Measurements from ENCODE around the gene MATK. TPM values are rescaled to one million over a fixed set of nuclear protein-coding genes. Genes with fewer than 3 reads are reported as not detected.
"Not testable (repeated sequence)": the region's sequence is repeated elsewhere in the genome, so short reads cannot be mapped to it uniquely, and the experiment has no call there.

Gene MATK
- total RNA-seq, 1 donor from 2014 or later = 11.2 TPM

DNA sequence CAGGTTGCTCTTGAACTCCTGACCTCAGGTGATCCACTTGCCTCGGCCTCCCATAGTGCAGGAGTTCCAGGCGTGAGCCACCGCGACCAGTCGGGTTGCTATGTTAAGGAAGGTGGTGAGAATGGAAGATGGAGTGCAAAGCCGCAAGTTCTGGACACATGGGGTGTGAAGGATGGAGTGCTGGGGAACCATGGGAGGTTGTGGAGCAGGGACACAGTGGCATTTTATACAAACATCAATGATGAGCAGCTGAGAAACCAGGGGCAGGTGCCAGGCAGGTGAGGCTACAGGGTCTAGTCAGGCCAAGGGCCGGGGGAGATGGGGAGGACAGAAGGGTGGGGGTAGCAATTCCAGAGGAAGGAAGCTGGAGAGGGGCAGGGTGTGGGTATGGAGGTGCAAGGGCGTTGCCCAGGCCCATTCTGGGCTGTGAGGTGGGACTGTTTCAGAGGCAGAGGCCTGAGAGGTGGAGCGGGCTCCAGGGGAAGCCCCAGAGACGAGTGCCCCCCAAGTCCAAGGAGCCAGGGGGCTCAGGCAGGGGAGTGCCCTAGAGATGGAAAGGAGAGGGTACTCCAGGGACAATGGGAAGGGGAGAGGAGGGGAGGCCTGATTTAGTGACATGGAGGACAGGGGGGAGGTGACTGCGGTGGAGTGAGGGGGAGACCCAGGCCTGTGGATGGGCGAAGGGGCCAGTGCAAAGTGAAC lies 12.2 kb downstream of the MATK start:
- intact Hi-C loops (cut with micrococcal nuclease) = no loop called here

DNA sequence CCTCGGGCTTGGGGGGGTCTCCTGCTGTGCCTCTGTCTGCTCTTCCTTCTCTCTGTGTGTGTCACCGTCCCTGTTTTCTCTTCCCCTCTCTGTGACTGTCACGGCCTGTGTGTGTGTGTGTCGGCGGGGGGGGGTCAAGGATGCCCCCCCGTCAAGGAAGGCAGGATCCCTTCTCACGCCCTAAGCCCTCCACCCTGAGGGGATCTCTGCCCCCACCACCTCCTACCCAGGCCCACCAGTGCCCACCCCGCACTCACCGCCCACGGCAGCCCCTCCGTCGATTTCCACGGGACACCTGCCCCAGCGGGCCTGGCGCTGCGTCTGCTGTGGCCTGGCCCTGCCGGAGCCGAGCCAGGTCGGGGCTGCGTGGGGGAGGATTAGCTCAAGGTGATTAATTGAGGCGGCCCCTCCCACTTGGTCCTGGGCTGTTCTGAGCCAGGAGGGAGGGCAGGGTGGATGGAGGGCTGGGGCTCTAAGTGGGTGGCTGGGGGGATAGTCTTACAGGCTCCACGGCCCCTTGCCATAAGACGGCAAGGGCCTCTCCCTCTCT lies 14.2 kb downstream of the MATK start, which contains the start of gene RAX2:
TSS of gene RAX2 (minus strand) at position 323 of the 550 bp plus-strand sequence. CDS start 486 bp downstream, outside the sequence.
- intact Hi-C loops (cut with micrococcal nuclease) = no loop called here

DNA sequence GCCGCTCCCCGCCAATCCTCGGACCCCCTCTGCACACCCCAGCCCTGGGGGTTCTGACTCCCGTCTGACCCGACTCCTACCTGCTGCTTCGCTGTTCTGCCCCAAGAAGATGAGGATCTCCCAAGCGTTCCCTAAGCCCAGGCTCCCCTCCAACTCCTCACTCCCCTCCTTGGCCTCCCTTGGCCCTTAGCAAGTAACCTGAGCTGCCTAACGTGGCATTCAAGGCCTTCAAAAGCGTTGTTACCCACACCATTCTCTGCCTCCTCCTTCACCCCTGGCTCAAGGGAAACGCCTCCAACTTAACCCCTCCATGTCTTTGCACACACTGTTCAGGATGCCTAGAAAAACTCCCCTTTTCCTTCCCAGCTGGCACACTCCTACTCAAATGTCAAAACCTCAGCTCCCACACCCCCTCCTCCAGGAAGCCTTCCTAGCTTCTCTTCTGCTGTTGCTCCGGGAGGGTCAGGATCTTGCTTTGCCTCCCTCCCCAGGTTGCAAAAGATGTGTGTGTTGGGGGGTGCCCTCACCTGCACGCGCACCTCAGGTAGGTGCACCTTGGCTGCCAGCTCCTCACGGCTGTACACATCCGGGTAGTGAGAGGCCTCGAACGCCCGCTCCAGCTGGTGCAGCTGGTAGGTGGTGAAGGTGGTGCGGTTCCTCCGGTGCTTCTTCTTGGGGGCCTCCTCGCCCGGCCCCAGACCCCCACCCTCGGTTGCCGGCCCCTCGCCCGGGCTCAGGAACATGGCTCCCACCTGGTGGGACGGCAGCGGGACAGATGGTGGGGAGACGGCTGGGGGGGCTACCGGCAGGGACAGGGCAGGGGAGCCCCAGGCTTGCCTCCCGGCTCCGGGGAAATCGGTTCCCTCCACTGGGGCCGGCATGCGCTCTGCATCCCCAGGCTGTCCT lies 14.9 kb downstream of the MATK start:
- intact Hi-C loops (cut with micrococcal nuclease) = no loop called here

DNA sequence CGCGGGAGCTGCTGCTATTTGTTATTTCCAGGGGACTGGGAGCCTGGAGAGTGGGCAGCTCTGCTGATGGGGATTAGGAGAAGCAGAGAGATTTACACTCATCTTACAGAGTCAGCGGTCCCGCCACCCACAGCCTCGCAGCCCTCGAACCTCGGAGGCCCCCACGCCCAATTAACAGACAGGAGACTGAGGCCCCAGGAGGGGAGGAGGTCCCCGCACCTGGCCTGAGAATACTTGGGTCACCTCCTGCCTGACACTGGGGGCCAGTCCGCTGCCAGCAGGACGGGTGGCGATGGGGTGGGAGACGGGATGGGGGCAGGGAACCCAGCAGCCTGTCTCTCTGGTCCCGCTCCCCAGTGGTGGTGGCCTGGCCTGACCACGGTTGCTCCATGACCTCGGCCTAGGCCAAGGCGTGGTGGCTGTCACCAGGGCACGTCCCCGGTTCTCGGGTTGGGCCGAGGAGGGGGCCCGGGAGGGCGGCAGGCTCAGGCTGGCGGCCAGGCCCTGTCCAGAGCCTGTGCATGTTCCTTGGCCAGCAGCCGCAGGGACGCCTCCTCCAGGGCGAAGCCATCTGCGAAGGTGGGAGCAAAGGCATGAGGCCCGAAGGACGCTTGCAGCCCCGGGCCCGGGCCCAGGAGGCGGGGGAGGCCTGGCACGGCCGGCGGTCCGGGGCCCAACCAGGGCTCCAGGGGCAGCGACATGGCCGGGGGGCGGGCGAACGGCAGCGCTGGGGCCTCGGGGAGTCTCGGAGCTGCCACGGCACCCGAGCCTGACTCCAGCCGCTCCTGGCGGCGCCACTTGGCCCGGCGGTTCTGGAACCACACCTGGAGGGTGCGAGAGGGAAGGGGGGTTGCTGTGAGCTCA lies 15.8 kb downstream of the MATK start:
- intact Hi-C loops (cut with micrococcal nuclease) = no loop called here

DNA sequence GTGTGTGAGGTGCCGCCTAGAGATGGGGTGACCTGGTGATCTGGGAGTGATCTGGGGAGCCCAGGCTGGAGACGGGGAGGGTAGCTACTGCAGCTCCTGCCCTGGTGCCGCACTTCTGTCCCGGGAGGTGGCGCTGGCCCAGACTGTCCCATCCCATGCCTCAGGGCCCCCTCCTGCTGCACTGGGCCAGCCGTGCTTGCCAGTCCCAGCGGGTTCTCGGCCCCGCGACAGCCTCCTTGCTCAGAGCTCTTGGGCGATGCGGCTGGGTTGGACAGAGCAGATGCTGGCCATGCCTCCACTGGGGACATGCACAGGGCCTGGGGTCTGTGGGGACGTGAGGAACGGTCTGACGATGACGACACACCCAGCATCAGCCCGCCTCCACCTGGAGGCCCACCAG lies 16.7 kb downstream of the MATK start:
- intact Hi-C loops (cut with micrococcal nuclease) = no loop called here

DNA sequence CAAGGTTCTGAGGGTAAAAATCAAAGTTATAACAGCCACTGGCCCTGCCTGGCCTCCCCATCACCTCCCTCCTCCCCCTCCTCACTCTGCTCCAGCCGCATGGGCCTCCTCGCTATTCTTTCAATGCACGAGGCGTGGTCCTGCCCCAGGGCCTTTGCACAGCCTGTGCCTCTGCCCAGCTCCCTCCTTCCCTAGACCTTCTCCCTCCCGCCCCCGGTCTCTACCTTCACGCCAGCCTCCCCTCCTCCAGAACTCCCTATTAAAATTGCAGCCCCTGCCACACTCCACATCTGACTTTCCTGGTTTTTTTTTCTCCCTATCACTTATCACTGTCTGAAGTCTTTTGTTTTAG lies 17.5 kb downstream of the MATK start:
- intact Hi-C loops (cut with micrococcal nuclease) = no loop called here

DNA sequence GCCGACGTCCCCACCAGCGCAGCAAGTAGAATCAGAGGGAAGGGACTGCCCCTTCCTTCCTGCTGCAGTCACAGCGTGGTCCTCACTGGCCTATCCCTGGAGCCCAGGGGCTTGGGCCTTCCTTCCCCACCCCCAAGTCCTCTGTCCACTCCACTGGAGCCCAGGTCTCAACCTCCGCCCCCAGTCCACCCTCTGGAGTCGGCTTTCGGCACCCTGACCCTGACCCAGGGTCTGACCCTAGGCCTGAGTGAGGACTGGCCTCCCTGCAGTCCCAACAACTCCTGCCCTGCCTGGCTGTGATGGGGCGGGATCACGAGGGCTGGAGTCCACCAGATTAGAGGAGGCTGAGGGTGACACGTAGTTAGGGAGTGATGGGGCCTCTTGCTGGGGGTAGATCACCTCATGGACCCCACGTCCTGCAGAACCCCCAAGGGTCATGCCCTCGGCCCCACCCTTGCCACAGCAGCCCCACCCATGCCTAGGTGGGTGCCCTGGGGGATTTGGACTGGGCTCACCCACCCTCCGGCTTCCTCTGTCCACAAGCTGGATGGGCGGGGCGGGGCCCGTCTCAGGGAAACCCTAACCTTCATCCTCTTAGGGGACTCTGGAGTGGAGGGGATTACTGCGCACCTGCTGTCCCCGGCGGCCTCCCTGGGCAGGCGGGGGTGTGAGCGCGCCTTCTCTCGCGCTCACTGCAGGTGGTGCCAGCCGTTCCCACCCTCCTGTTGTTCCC lies 18.0 kb downstream of the MATK start:
- intact Hi-C loops (cut with micrococcal nuclease) = no loop called here

DNA sequence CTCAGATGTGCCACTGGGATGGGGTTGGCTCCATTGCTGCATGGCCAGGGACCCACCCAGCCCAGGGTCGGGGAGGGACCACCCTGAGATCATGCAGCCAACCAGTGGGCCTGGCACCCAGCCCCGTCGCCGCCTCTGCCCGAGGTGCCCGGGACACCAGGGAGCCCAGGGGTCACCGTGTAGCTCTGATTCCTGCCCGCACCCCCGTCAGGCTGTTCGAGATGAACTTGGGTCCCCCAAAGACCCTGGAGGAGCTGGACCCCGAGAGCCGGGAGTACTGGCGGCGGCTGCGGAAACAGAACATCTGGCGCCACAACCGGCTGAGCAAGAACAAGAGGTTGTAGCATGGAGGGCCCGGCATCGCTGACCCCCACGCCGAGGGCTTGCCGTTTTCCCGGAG lies 19.1 kb downstream of the MATK start:
- intact Hi-C loops (cut with micrococcal nuclease) = no loop called here

DNA sequence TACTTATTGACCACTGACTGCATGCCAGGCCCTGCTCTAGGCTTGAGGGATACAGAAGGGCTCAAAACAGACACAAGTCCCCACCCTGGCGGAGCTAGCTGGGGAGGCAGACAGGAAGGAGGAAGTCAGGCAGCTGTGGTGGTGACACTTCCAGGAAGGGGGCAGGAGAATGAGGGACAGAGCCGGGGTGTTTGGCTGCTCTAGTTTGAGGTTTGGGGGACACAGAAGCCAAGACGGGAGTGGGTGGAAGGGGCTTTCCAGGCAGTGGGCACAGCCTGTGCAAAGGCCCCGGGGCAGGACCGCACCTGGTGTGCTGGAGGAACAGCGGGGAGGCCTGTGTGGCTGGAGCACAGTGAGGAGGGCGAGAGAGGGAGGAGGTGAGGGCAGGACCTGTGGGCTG lies 19.7 kb downstream of the MATK start:
- intact Hi-C loops (cut with micrococcal nuclease) = no loop called here

DNA sequence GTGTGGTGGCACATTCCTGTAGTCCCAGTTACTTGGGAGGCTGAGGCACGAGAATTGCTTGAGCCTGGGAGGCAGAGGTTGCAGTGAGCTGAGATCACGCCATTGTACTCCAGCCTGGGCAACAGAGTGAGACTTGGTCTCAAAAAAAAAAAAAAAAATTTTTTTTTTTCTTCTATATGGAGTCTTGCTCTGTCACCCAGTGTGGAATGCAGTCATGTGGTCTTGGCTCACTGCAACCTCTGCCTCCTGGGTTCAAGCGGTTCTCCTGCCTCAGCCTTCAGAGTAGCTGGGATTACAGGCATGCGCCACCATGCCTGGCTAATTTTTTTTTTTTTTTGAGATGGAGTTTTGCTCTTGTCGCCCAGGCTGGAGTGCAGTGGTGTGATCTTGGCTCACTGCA lies 20.4 kb downstream of the MATK start:
- intact Hi-C loops (cut with micrococcal nuclease) = not testable (repeated sequence)

DNA sequence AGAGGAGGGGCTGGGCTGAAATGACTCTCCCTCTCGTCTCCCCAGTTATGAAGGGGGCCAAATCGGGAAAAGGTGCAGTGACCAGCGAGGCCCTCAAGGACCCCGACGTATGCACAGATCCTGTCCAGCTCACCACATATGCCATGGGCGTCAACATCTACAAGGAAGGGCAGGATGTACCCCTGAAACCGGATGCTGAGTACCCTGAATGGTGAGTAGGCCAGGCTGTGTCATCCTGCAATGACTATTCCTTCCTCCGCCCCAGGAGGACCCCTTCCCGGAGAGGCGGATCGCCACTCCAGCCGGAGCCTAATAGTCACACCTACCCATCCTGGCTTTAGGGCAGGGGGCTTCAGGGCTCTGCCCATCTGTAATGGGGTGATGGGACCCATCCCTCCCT lies 21.1 kb downstream of the MATK start:
- intact Hi-C loops (cut with micrococcal nuclease) = no loop called here

DNA sequence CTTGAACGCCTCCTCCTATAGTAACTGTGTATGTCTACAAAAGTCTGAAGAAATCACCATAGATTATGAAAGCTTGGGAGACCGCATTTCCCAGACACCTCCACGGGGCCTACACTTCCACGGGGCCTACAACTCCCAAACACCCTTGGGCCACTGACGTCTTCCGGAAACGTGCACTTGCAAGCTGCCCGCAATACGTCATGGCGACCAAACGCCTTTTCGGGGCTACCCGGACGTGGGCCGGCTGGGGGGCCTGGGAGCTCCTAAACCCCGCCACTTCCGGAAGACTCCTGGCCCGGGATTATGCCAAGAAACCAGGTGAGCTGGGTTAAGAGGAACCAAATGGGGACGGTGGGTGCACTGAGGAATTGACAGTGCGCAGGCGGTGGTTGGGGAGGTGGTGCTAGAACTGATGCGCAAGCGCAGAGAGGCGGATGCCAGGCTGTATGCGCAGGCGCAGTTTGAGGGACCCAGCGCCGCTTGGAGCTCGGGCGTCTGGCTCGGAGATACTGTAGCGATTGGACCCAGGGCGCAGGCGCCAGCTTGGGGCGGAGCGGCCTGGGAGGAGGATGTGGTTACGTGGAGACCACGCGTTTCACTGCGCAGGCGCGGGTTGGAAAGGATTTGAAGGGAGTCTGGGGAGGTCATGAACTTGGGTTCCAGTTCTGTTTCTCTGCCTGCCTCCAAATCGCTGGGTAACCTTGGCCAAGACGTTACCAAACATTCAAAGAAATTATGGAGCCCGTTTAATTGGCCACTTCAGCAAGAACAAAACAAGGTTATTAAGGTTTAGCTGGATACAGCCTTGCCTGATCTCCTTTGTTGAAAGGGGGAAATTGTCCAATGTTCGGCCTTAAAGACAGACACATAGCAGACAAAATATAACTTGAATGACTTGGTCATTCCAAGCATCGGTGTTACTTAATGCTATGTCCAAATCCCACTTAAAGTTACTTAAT lies 23.4 kb downstream of the MATK start, which contains the start of gene MRPL54:
TSS of gene MRPL54 (plus strand) at position 182 of the 959 bp plus-strand sequence. CDS start at position 201, 19 bp downstream.
- intact Hi-C loops (cut with micrococcal nuclease) = loop anchor here (1.0 to 5.0 kb wide), 14 partner anchors 36 to 1918 kb away; partner anchors contain the start of genes EEF2, FZR1, HDGFL2 and HMG20B

DNA sequence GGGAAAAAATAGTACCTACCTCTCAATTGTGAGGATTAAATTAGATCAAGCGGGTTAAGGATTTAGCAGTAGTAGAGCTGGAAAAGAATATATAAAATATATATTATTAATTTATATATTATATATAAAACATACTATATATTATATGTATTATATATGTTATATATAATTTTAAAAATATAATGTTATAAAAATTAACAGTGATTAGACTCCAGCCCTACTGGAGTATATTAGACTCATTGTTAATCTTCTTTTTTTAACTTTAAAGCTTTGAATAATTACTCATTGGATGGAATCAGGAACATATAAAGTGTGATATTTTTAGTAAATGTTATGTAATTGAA lies 24.1 kb downstream of the MATK start:
- intact Hi-C loops (cut with micrococcal nuclease) = loop anchor here (1.0 to 5.0 kb wide), 12 partner anchors 37 to 1919 kb away; partner anchors contain the start of genes EEF2, FZR1, HDGFL2 and HMG20B

DNA sequence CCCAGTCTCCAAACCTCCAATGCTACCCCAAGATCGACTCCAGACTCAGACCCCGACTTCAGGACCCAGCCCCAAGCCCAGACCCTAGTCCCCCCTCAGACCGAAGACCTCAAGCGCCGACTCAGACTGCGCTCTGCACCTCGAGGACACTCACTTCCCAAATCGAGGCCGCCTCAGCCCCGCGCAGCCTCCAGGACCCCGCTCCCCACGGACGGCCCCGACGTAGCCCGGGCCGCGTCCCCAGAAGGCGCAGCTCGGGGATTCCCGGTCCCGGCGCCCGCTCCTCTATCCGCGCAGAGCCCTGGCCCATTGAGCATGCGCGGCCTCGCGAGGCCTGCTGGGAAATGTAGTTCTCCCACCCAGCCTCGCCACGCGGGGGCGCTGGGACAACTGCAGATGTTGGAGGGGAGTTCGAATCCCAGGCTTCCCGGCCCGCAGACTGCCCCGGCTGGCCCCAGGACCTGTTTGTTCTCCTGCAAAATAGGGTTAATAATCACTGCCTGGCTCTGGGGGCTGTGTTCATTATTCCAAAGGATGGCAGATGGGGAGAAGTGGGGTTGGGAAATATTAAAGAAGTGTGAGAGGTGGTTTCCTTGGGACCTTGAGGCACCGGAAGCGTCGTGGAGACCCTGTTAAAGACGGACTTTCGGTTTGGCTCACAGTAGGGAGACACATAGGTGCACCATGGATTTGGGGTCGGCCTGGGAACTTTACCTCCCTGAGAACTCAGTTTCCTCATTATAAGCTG lies 24.6 kb downstream of the MATK start, which contains the start of gene APBA3:
TSS of gene APBA3 (minus strand) at position 311 of the 748 bp plus-strand sequence. CDS start 1,428 bp downstream, outside the sequence.
- intact Hi-C loops (cut with micrococcal nuclease) = loop anchor here (1.0 to 5.0 kb wide), 15 partner anchors 37 to 1919 kb away; partner anchors contain the start of genes EEF2, FZR1, HDGFL2 and HMG20B

DNA sequence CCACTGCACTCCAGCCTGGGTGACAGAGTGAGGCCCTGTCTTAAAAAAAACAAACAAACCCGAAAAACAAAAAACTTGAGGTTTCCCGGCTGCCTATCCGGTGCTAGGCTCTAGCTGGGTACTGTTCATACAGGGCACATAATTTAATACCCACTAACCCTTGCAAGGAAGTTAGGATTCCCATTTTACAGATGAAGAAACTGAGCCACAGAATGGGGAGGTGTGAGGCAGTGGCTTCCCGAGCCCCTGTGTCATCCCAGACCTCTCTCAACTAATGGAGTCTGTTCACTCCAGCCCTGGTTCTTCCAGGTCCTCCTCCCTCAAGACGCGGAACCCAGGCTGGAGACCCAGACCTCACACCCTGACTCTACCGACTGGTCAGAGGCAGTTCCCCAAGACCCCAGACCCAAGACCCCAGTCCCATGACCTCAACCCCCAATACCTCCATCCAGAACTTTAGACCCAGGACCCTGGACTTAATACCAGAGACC lies 25.3 kb downstream of the MATK start:
- intact Hi-C loops (cut with micrococcal nuclease) = loop anchor here (1.0 to 5.0 kb wide), 5 partner anchors 40 to 978 kb away; partner anchors contain the start of genes HDGFL2, MAP2K2, SGTA and YJU2

DNA sequence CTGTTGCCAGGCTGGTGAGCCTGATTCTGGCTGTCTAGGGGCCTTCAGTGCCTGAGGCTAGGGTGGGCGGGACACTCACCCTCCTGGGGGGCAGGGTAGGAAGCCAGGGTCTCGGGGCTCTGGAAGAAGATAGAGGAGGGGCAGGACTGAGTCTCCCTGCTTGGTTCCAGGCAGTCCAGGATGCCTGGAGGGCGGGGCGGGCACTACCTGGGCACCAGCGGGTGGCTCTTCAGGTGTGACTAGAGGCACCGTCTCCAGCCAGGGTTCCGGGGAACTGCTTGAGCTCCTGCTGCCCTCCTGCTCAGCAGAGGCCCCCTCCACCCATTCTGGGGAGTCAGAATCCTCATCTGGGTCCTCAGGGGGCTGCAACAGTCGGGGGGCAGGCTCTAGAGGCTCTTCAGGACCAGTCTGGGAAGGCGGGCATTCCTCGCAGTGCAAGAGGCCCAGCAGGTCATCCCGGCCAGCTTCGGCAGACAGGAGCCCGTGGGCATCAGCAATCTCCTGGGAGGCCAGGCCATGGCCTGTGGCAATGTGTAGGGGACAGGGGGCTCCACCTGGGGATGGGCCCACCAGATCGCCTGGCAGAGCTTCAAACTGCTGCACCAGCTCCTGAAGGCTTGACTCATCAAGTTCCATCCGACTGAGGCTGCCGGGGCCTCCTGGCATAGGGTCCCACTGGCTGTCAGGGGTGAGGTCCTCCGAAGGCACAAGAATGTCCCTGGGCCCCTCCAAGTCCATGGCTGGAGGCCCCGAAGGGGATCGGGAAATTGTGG lies 26.5 kb downstream of the MATK start:
- intact Hi-C loops (cut with micrococcal nuclease) = loop anchor here (2.0 to 5.0 kb wide), 3 partner anchors 363 to 977 kb away; partner anchors contain the start of genes HDGFL2, MAP2K2 and SGTA

DNA sequence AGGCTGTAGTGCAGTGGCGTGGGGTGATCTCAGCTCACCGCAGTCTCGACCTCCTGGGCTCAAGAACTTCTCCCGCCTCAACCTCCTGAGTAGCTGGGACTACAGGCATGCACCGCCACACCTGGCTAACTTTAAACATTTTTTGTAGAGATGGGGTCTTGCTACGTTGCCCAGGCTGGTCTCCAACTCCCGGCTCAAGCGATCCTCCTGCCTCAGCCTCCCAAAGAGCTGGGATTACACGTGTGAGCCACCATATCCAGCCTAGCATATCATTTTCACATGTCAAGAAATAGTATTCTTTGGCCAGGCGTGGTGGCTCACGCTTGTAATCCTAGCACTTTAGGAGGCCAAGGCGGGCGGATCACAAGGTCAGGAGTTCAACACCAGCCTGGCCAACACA lies 27.9 kb downstream of the MATK start:
- intact Hi-C loops (cut with micrococcal nuclease) = not testable (repeated sequence)

Measured in T-helper 1 cell treated with Interleukin-12 subunit alpha and Interleukin-12 subunit beta and Interleukin-4 antibody, amounts not matched to agents 30 ng/mL and 1 ng/mL, for 36 hours (primary cell).